ENCODE results near the gene RHOV. TPM values are rescaled to one million over a fixed set of nuclear protein-coding genes. Genes with fewer than 3 reads are reported as not detected.

RHOV gene, protein sequence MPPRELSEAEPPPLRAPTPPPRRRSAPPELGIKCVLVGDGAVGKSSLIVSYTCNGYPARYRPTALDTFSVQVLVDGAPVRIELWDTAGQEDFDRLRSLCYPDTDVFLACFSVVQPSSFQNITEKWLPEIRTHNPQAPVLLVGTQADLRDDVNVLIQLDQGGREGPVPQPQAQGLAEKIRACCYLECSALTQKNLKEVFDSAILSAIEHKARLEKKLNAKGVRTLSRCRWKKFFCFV
- total RNA-seq (2014; rRNA removed; shearing (Covaris generic)) = 0.12 and 0.20 TPM in 2 replicates

DNA sequence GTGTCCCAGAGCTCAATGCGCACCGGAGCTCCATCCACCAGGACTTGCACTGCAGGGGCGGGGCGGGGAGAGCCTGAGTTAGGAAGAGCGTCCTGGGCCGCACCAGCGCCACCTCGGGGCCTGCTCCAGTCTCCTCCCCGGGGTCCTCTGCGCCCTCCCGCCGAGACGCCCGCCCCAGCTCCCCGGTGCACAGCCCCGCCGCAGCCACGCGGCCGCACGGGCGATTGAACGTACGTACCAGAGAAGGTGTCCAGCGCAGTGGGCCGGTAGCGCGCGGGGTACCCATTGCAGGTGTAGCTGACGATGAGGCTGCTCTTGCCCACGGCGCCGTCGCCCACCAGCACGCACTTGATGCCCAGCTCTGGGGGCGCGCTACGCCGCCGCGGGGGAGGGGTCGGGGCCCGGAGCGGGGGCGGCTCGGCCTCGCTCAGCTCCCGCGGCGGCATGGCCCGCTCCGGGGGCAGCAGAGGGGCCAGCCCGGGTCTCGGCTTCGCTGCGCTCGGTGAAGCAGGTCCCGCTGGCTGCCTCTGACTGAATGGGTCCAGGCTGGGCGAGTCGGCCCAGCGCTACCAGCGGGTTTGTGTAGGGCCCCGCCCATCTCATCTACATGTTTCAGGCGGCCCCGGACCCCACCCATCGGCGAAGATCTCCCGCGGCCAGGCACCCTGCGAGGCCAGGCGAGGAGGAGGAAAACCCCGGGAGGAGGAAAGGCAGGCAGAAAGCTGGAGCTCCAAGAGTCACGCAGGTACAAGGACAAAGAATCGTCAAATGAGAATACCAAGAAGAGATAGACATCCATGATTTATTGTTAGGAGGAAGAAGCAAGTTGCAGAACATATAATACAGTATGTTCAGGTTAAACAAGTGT, at the start of gene RHOV:
TSS of gene RHOV (minus strand) at position 541 of the 868 bp plus-strand sequence. CDS start at position 446, 95 bp downstream.
- peak; percentile 53 for DNase-seq (ENCODE audit: low read depth)

DNA sequence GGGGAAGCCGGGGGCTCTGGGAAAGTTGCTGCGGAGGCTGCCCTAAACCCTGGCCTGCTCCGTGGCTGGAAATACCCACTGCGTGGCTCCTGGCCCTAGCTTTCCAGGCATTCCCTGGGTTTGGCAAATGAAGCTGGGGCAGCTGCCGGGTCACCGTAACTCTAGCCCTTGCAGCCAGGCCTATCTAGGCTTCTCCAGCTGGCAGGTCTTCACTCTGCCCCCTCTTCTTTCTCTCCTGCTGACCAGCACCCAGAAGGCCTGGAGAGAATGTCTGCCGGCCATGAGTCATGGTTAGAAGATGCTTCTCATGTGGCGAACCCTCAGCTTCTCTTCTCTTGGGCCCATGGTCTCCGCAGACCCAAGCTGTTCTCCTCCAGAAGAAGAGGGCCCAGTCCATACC, 49.5 kb upstream of the RHOV start:
- no peak for DNase-seq (ENCODE audit: low read depth)

DNA sequence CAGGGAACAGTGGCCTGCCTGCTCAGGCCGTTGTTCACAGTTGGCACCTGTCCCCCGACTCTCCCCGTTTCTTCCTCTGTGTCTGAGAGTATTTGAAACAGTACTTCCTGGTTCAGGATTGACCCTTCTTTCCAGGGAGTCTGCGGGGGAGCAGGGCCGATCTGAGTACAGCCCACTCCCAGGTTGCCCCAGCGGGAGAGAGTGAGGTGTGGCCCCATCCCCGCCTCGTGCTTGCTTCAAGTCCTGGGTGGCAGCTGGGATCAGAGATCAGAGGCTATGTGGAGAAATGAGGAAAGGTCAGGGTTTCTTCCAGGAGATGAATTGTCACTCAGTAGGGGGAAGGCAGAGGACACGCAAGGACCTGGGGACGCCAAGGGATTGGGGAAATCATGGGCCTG, 48.6 kb upstream of the RHOV start:
- no peak for DNase-seq (ENCODE audit: low read depth)

DNA sequence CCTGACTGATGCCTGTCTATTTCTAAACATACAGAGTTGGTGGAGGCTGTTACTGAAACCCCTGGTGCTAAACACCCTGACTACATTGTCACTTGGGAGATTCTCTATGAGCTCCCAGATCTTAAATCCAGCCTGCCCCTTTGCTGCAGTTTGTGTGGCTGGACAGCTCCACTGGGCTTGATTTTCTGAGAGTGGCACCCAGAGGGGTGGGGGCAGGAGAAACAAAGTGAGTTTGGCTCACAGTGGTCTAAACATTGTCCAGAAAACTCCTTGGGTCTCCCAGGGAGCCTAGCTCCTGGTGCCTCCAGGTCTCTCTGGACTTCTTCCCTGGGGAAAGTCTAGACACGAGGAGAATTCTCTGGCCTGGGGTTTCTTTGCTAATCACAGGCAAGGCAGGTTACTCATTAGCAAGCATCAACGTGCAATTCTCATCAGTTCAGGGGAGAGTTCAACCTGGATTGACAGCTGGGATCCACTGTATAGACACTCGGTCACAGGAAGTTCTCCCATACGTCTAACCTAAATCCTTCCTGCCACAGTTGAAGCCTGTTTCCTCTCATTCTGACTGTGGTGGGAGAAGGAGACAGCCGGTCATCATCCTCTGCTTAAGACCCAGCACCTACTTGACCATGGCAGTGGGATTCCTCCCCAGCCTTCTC, 48.0 kb upstream of the RHOV start:
- no peak for DNase-seq (ENCODE audit: low read depth)

DNA sequence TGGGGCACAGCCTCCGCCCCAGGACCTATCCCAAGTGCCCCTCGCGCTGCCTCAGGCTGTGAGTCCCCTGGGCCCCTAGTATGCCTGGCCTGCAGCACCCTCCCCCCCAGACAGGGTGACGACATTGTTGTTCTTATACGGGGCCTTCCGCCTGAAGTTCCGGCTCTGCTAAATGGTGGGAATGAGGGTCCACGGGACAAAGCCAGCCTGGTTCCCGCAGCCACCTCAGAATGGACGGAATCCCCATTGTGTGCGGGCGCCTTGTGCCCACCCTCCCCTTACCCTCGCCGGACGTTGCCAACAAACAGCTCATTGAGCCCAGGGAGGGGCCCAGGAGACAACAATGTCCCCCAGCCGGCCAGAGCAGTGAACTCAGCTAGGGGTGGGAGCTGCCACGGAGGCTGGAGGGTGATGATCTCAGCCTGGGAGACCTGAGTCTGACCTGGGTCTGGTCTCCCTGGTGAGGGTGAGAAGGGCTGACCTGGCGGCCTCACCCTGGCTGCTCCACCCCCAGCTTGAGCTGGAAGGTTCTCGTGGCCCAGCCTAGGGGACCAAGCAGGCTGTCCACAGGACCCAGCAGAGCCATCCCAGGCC, 44.9 kb upstream of the RHOV start:
- no peak for DNase-seq (ENCODE audit: low read depth)

DNA sequence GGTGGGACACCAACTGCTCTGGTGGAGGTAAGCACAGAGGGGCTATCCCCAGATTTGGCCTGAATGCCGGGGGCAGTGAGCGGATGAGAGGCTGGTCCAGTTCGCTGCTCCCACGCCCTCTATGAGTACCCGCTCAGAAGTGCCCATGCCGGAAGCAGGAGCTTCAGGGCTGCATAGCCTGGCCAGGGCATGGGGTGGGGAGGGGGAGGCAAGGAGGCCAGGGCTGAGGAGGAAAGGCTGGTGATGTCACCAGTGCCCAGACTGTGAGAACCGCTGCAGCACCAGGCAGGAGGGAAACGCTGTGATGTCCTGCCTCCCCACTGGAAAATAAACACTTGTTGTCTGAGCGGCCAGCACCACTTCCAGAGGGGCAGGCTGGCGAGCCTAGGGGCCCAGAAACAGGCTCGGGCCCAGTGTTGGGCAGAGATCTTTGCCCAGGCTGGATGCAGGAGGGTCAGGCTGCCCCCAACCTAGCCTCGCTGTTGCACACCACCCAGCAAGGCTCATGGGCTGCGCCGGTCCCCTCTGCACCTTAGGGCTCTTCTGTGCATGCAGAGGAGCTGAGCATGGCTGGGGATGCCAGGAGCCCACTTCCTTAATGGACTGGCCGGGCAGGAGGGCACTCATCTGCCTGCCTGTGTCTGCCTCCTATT, 44.2 kb upstream of the RHOV start:
- no peak for DNase-seq (ENCODE audit: low read depth)

DNA sequence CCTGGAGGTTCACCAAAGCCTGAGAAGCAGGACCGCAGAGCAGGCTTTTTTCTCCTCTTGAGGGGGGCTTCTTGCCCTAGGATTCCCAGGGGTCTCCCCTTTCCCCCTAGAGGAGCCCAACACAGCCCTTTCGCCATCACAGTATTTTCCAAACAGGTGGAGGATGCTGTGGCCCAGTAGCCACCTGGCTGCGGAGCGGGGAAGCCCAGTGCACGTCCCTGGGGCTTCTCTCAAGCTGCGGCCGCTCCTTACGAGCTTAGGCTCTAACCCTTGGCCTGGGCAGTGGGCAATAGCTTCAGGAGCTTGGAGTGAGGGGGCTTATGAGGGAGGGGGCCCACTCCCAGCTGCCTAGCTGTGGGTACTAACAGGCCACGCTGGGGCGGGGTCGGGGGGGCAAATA, 43.6 kb upstream of the RHOV start:
- DNase-seq (ENCODE audit: low read depth) = no peak

DNA sequence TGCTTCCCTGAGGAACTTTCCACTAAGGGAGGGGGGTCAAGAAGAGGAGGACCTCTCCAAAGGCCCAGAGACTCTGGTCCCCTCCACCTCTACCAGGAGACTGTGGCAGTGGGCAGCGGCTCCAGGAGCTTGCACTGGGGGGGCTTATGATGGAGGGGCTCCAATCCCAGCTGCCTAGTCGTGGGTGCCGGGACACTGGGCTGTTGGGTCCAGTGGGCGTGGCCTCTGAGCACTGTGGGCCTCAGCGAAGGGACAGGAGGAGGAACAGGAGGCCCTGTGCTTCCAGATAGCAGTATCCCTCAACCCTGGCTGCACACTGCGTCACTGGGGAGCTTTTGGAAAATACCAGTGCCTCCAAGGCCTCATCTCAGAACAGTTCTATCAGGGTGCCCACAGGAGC, 41.6 kb upstream of the RHOV start:
- DNase-seq (ENCODE audit: low read depth) = no peak

DNA sequence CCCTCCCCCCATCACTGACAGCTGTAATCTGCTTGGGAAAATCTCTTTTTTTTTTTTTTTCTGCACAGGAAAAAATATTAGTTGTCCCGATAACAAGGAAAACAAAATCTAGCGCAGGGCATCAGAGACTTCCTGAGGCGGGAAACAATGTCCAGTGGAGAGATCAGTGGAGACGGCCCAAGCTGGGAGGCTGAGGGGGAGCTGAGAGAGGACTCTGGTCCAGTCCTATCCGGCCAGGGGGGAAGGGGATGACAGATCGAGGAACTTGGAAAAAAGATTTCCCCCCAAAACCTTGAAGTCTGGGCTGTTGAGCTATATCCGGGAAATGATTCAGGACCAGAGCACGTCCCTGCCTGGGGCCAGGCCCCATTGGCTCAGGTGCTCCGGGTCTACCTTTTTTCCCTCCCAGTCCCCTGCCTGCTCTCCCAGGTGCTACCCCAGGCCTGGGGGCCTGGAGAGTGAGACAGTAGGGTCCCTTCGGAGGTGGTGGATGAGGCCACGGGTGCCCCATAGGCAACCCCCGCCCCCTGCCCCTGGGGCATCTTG, 41.2 kb upstream of the RHOV start:
- no peak for DNase-seq (ENCODE audit: low read depth)

DNA sequence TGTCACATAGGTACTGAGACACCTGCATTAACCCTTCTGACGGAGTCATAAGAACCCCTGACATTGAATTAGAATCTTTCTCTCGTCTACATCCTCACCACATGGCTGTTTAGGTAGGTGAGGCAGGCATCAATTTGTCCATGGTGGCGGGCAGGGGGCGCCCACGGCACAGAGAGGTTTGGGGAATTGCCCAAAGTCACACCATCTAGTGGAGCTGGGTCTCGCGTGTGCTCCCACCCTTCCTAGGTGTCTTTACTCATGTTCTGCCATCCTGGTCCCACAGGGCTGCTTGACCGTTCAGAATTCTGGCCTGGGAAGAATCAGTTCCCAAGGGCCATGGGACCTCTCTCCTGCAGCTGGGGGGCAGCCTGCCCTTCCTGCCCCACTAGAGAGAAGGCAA, 40.5 kb upstream of the RHOV start:
- no peak for DNase-seq (ENCODE audit: low read depth)

DNA sequence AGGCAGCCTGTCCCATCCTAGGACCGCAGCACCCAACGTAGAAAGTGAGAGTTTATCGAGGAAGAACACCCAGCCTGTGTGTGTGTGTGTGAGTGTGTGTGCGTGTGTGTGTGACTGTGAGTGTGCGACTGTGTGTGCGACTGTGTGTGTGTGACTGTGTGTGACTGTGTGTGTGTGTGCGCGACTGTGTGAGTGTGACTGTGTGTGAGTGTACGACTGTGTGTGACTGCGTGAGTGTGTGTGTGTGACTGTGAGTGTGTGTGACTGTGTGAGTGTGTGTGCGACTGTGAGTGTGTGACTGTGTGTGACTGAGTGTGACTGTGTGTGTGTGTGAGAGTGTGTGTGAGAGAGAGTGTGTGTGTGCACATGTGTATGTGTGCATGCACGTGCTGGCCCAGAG, 40.0 kb upstream of the RHOV start:
- DNase-seq (ENCODE audit: low read depth) = no peak

DNA sequence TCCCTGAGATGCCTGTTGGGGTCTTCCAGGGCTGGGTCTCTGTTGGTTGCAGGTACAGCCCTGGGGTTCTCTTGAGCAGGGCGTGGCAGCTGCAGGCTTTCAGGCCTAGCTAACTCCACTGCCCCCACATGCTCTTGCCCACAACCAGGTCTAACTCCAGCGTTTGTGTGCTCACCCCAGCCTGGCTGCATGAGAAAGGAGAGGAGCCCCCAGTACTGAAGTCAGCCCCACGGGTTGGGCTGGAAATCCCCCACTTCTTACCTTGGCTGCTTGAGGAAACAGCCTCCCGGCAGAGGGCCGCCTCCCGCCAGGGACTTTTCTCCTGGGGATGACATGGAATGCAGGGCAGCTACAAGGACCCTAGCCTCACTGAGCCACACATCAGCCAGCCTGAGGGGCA, 38.4 kb upstream of the RHOV start:
- no peak for DNase-seq (ENCODE audit: low read depth)

DNA sequence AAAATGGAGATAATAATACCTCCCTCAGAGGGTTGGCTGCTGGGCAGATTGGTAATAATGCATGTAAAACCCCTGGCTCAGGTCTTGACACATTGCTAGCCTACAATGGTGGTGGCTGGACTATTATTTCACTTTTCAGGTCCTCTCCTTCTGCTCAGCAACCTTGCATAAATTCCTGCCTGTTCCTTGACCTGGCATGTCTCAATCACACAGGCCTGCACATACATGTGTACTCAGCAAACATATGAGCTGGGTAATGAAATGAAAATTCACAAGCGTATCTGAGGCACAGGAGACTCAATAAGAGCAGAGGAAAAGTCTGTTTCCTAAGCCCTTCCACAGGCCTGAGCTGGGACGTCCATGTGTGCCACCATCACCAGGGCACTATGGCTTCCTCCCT, 37.7 kb upstream of the RHOV start:
- DNase-seq (ENCODE audit: low read depth) = no peak

DNA sequence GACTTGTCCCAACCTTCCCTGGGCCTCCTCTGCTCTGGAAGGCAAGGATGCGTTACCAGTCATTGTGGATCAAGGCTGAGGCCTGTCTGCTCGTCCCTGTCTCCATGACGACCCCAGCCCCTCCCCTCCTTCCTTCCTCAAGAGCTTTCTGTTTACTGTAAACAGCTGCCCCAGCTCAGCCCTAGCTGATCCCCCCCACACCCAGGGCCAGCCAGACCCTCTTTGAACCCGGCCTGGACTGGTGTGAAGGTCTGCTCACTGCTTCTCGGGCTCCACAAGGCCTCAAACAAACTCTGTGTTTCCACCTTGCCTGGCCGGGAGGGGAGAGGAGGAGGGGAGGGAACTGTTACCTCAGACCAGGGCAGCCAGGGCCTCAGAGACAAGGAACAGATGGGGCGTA, 37.1 kb upstream of the RHOV start:
- no peak for DNase-seq (ENCODE audit: low read depth)

DNA sequence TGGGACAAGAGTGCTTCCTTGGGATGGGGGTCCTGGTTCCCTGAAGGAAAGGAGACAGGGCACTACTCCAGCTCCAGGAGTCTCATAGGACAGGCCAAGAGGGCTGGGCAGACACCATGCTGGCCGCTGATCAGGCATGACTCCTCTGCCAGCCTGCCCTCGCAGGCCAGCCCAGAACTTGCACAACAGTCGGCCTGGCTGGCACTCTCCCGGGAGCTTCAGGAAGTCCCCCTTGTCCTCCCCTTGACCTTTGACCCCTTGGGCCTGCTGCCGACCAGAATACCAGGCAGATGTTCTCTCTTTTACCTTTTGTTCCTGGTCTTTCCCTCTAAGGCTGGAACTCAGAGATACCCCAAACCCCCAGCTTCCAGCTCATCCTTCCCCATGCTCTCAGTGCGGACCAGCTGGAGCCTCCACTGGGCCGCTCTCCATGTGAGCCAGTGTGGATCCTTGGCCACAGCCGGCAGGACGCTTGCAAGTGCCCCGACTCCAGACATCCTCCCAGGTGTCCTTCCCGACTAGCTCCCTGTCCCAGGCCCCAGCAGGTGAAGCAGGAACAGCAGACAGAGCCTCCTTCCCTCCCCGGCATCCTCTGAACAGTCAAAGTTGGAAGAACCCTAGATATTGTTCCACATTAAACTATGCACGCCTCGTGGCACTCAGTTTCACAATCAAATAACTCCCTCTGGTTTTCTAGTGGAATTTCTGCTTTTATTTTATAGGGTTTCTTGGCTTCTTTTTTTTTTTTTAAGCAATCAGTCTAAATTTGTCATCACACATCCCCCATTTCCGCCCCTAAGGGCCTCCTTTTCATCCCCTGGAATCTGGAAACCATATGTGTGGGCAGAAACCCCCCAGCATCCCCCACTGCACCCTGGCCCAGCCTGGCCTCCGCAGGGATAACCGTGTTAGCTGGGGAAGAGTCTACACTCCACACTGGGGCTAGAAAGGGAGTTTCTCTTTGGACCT, 35.9 kb upstream of the RHOV start:
- peak; percentile 94 for DNase-seq (ENCODE audit: low read depth)

DNA sequence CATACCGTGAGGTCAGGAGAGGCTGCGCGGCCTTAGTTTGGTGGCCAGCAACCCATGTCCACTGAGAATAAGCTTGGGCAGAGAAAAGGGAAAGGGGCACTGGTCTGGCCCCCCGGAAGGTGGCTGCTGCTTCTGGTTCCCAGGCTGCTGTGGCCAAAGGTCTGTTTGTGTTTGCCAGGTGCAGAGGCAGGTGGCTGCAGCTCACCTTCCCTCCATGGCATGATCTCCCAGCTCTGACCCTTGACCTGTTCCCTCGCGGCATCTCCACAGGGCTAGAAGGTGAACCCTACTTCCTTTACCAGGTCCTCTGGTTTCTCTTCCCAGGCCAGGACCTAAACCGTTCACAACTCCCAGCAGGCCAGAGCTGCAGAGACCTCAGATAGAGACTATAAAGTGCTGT, 34.1 kb upstream of the RHOV start:
- DNase-seq (ENCODE audit: low read depth) = no peak

DNA sequence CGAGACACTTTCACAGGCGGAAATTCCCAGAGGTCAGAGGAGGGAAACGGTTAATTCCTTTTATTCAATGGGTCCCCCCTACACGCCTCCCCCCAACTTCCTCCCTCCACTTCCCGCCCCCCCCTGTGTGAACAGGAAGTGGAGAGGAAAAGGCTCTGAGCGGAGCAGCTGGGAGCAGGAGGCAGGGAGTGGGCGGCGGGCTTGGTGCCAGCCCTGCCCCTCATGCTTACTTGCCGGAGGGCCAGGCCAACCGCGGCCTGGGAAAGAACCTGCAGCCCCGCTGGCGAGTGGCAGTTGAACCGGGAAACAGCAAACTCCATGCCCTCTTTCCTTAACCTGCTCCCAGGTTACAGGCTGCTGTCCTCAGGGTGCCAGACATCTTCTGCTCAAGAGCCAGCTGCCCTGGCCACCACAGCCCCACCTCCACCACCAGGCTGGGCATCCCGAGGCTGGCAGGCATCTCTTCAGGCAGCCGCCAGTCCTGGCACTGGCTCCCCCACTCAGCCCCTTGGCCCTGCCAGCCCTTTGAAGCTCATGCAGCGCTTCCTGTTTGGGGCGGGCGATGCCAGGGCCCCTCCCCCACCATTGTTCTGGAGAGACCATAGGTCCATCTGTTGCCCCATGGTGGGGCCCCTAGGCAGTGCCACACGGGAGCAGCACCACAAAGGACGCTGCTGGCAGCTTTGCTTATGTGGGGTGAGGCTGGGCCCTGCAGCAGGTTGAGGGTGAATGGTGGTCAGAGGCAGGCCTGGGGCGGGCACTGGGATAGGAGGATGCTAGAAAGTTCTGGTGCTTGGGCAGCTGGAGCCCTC, 33.2 kb upstream of the RHOV start:
- DNase-seq (ENCODE audit: low read depth) = peak; percentile 75

DNA sequence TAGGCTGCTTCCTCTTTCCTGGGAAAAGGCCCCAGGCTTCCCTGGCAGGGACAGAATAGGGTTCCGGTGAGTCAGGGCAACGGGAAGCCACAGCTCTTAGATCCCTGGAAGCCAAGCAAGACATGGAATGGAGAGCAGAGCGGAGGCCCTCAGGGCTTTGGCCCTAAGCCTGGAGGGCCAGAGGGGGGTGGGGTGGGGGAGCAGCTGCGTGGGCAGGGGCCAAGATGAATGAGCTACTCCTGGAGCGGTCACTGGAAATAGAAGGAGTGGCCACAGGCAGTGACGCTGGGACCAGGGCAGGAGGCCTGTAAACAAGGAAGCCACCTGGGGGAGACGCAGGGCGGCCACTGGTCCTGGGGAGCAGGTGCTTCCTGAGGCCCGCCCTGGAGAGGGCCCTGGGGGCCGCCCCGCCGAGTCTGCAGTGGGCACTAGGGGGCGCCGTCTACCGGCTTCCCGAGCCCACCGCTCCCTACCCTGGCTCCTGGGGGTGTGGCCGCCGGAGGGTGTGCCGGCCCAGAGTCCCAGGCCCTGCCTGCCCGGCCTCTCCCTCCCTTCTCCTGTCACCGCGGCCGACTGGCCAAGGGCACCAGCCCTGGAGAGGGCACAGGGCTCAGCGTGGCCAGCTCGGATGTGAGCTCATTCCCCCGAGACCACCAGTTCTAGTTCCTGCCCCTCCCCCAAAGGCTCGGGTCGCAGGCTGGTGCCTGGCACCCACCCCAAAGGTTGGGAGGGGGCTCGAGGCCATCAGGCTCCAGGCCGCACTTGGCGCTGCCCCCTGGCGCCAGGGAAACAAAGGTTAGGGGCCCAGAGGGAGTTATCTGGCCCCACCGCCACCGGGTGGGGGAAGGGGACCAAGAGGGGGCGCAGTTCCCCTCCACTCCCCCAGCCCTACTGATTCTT, 32.3 kb upstream of the RHOV start:
- peak; percentile 100 for DNase-seq (ENCODE audit: low read depth)
